HepG2 (cell line): ENCODE measurements around the gene CNKSR3. TPM values are rescaled to one million over a fixed set of nuclear protein-coding genes. Genes with fewer than 3 reads are reported as not detected.
A peak's percentile ranks its signal among the peaks of the same experiment; 100 is the strongest.

ENCODE experiments used
- ATF7 ChIP-seq, 2 experiments: fragments of 450-650 bp in 1 of 2; sonication (generic) in 1 of 2; formaldehyde crosslinking in 1 of 2; IDR thresholded peaks; 2 replicates each; pipeline versions ENCODE4 v1.4.0 to v1.6.1; 2016 to 2020; ENCODE audit warnings: antibody characterized with exemption in 1 of 2, mild to moderate bottlenecking in 1 of 2, missing genetic modification reagents in 1 of 2
- CREBL2 ChIP-seq: sonication (generic); formaldehyde crosslinking; IDR thresholded peaks from 2 replicates; pipeline ENCODE4 v1.8.1; 2023; ENCODE audit warnings: missing genetic modification reagents, mild to moderate bottlenecking, borderline replicate concordance
- DRAP1 ChIP-seq: IDR thresholded peaks from 2 replicates; pipeline ENCODE4 v1.6.1; 2016; ENCODE audit warnings: missing genetic modification reagents, missing compliant biosample characterization
- GATA4 ChIP-seq: sonication (generic); IDR thresholded peaks from 2 replicates; pipeline ENCODE4 v1.6.1; 2016; ENCODE audit warnings: antibody characterized with exemption, low read depth, borderline replicate concordance
- HNF4G ChIP-seq, 2 experiments: sonication (generic) in 1 of 2; formaldehyde crosslinking in 1 of 2; IDR thresholded peaks; 2 replicates each; pipeline versions ENCODE4 v1.4.0 to v1.6.1; 2011 to 2020; ENCODE audit warnings: borderline replicate concordance in 2 of 2, low read depth in 2 of 2, mild to moderate bottlenecking in 2 of 2, low read length in 1 of 2, missing genetic modification reagents in 1 of 2, moderate library complexity in 1 of 2
- HOXA7 ChIP-seq: sonication (generic); formaldehyde crosslinking; IDR thresholded peaks from 2 replicates; pipeline ENCODE4 v1.8.1; 2022; ENCODE audit warnings: mild to moderate bottlenecking, missing genetic modification reagents, moderate library complexity
- MXI1 ChIP-seq: IDR thresholded peaks from 3 replicates; pipeline ENCODE4 v1.6.1; 2012; ENCODE audit warnings: low read depth, low read length, inconsistent platforms, borderline replicate concordance
- PRPF4 ChIP-seq: fragments of 200-400 bp; formaldehyde crosslinking; IDR thresholded peaks from 2 replicates; pipeline ENCODE4 v1.6.1; 2016; ENCODE audit warnings: low read length, low read depth; ENCODE audit not compliant: poor library complexity, severe bottlenecking
- RFXANK ChIP-seq: IDR thresholded peaks from 2 replicates; pipeline ENCODE4 v1.6.1; 2016
- SMC3 ChIP-seq: IDR thresholded peaks from 2 replicates; pipeline ENCODE4 v1.6.1; 2011; ENCODE audit warnings: low read length, improper control_type of control experiment
- SRSF1 ChIP-seq: fragments of 200-400 bp; formaldehyde crosslinking; optimal IDR thresholded peaks from 2 replicates; pipeline ENCODE3; 2017; ENCODE audit warnings: mild to moderate bottlenecking, low read depth, low read length, moderate library complexity
- SSRP1 ChIP-seq: IDR thresholded peaks from 2 replicates; pipeline ENCODE4 v1.6.1; 2016; ENCODE audit warnings: control low read depth
- ZBTB25 ChIP-seq: IDR thresholded peaks from 2 replicates; pipeline ENCODE4 v1.6.1; 2018; ENCODE audit warnings: missing genetic modification reagents
- ZMAT3 ChIP-seq: sonication (generic); formaldehyde crosslinking; conservative IDR thresholded peaks from 2 replicates; pipeline ENCODE4 v1.7.0; 2021; ENCODE audit warnings: missing genetic modification reagents
- ZNF234 ChIP-seq: sonication (generic); formaldehyde crosslinking; conservative IDR thresholded peaks from 2 replicates; pipeline ENCODE4 v1.5.1; 2020; ENCODE audit warnings: mild to moderate bottlenecking, missing genetic modification reagents
- ZNF44 ChIP-seq: sonication (generic); formaldehyde crosslinking; IDR thresholded peaks from 2 replicates; pipeline ENCODE4 v1.5.1; 2020; ENCODE audit warnings: mild to moderate bottlenecking, missing genetic modification reagents
- polyA plus RNA-seq, 8 experiments: library from polyadenylated mRNA; depleted of rRNA in 3 of 8; stranded (reverse) in 7 of 8; unstranded in 1 of 8; fragments of >200 nt; fragmentation: Illumina TruSeq in 4 of 8; extraction: Trizol in 4 of 8; gene quantifications; 2 replicates each; pipeline versions ENCODE4 v1.2.1 to v1.2.3, GENCODE V29; 2011 to 2016; ENCODE audit warnings: low read depth in 4 of 8, missing spikeins in 1 of 8, mixed read lengths in 1 of 8; ENCODE audit not compliant: insufficient read depth in 1 of 8
- total RNA-seq, 5 experiments: library from RNA; depleted of rRNA; stranded (reverse); fragments of >200 nt; fragmentation: Illumina TruSeq; extraction: Trizol; gene quantifications; 2 replicates each; pipeline ENCODE4 v1.2.3, GENCODE V29; 2016; ENCODE audit warnings: low read depth in 1 of 5
- TF ChIP-seq, protein P1 (sequence below): sonication (generic); formaldehyde crosslinking; IDR thresholded peaks from 2 replicates; pipeline ENCODE4 v1.8.0; 2022; ENCODE audit warnings: missing genetic modification reagents, low read depth, mild to moderate bottlenecking, borderline replicate concordance
- TF ChIP-seq, protein P2 (sequence below): sonication (generic); formaldehyde crosslinking; IDR thresholded peaks from 2 replicates; pipeline ENCODE4 v1.4.0; 2020; ENCODE audit warnings: missing genetic modification reagents, borderline replicate concordance
- TF ChIP-seq, protein P3 (sequence below): sonication (generic); formaldehyde crosslinking; IDR thresholded peaks from 2 replicates; pipeline ENCODE4 v1.8.1; 2022; ENCODE audit warnings: mild to moderate bottlenecking, missing genetic modification reagents

CNKSR3 gene
- total and polyA plus RNA-seq, 2 of the 13 experiments (the other 11 are each of a cell fraction or from before 2014, with no cell fraction given): 9.2 to 38.6 TPM

GRCh38 chr6:154508573-154509375 is 1.7 kb downstream of the CNKSR3 start (continued):
- TF ChIP-seq, protein P1, sequence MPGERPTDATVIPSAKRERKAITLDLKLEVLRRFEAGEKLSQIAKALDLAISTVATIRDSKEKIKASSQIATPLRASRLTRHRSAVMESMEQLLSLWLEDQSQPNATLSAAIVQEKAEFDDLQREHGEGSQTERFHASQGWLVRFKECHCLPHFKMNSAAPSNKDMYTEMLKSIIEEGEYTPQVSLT (CRISPR knock-in tag): no peak
- no peak for TF ChIP-seq SRSF1
- TF ChIP-seq GATA4: no peak
- no peak for TF ChIP-seq RFXANK (CRISPR knock-in tag)
- TF ChIP-seq ZMAT3 (CRISPR knock-in tag): peak; percentile 19; the same call in 1 of the 2 replicates
- no peak for TF ChIP-seq ATF7 (IDR thresholded peaks at IDR 0.05)
- TF ChIP-seq ATF7 (CRISPR knock-in tag; IDR thresholded peaks at IDR 0.05): no peak; the same call in 1 of the 2 replicates
- TF ChIP-seq CREBL2 (CRISPR knock-in tag): no peak
- TF ChIP-seq SSRP1 (CRISPR knock-in tag): no peak
- no peak for TF ChIP-seq ZNF234 (CRISPR knock-in tag)
- TF ChIP-seq DRAP1: peak; percentile 59
- no peak for TF ChIP-seq HOXA7
- TF ChIP-seq, protein P2, sequence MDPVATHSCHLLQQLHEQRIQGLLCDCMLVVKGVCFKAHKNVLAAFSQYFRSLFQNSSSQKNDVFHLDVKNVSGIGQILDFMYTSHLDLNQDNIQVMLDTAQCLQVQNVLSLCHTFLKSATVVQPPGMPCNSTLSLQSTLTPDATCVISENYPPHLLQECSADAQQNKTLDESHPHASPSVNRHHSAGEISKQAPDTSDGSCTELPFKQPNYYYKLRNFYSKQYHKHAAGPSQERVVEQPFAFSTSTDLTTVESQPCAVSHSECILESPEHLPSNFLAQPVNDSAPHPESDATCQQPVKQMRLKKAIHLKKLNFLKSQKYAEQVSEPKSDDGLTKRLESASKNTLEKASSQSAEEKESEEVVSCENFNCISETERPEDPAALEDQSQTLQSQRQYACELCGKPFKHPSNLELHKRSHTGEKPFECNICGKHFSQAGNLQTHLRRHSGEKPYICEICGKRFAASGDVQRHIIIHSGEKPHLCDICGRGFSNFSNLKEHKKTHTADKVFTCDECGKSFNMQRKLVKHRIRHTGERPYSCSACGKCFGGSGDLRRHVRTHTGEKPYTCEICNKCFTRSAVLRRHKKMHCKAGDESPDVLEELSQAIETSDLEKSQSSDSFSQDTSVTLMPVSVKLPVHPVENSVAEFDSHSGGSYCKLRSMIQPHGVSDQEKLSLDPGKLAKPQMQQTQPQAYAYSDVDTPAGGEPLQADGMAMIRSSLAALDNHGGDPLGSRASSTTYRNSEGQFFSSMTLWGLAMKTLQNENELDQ (CRISPR knock-in tag): 0 out of 2 replicates have a peak, but pooled peaks have one; percentile 7
- peak; percentile 94 for TF ChIP-seq HNF4G (IDR thresholded peaks at IDR 0.05; ENCODE audit: borderline replicate concordance, low read depth, low read length)
- peak; percentile 50; the same call in 1 of the 2 replicates for TF ChIP-seq HNF4G (CRISPR knock-in tag; IDR thresholded peaks at IDR 0.05; ENCODE audit: borderline replicate concordance, low read depth)
- TF ChIP-seq ZBTB25 (CRISPR knock-in tag): peak; percentile 38; the same call in 1 of the 2 replicates
- TF ChIP-seq MXI1: 0 out of 3 replicates have a peak, but pooled peaks have one; percentile 7
- TF ChIP-seq, protein P3, sequence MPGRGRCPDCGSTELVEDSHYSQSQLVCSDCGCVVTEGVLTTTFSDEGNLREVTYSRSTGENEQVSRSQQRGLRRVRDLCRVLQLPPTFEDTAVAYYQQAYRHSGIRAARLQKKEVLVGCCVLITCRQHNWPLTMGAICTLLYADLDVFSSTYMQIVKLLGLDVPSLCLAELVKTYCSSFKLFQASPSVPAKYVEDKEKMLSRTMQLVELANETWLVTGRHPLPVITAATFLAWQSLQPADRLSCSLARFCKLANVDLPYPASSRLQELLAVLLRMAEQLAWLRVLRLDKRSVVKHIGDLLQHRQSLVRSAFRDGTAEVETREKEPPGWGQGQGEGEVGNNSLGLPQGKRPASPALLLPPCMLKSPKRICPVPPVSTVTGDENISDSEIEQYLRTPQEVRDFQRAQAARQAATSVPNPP (CRISPR knock-in tag): 0 out of 2 replicates have a peak, but pooled peaks have one; percentile 61
- TF ChIP-seq PRPF4: no peak
- TF ChIP-seq SMC3: no peak
- TF ChIP-seq ZNF44 (CRISPR knock-in tag): no peak
